GM20000 (cell line): ENCODE results near the gene DYNLT2B.

Source experiments
- DNase-seq: peaks from one replicate; pipeline ENCODE4 v3.0.0; 2012; ENCODE audit warnings: low spot score
- CTCF ChIP-seq: IDR thresholded peaks from 2 replicates; pipeline ENCODE4 v1.5.1; 2012; ENCODE audit warnings: mild to moderate bottlenecking, control low read depth; ENCODE audit errors: extremely low read depth, missing control alignments

DYNLT2B gene

GRCh38 chr3:196298521-196298920 lies 19.5 kb downstream of the DYNLT2B start:
- no peak for DNase-seq
- TF ChIP-seq CTCF, result no peak

- DNase-seq, result peak; percentile 57
- TF ChIP-seq CTCF, result peak; percentile 3
These were observed 25.6 kb downstream of the DYNLT2B start for GRCh38 chr3:196292286-196292923.

GRCh38 chr3:196288141-196288460 lies 29.9 kb downstream of the DYNLT2B start:
- DNase-seq, result no peak

GRCh38 chr3:196287440-196288140 lies 30.4 kb downstream of the DYNLT2B start, which contains the start of gene PCYT1A:
PCYT1A (minus strand) TSS chr3:196287726; CDS start chr3:196270531, 17,195 bp downstream.
- no peak for TF ChIP-seq CTCF
- peak; percentile 91 for DNase-seq

More at GRCh38 chr3:196288141-196288460, 29.9 kb downstream of the DYNLT2B start:
- no peak for TF ChIP-seq CTCF

- DNase-seq, result no peak
- TF ChIP-seq CTCF, result no peak
These were observed 31.0 kb downstream of the DYNLT2B start for GRCh38 chr3:196287090-196287439.

GRCh38 chr3:196284396-196284795 lies 33.6 kb downstream of the DYNLT2B start:
- TF ChIP-seq CTCF, result no peak

GRCh38 chr3:196281962-196282361 lies 36.1 kb downstream of the DYNLT2B start:
- no peak for TF ChIP-seq CTCF
- DNase-seq, result no peak

More at GRCh38 chr3:196284396-196284795, 33.6 kb downstream of the DYNLT2B start:
- no peak for DNase-seq
